Left lobe of liver (tissue), 2 donors: ENCODE measurements around the gene NLK. TPM values are rescaled to one million over a fixed set of nuclear protein-coding genes. Genes with fewer than 3 reads are reported as not detected.

Experiments used
- ATAC-seq: fragments of 200-7000 bp; cut with Tn5 transposase; one replicate; pipeline ENCODE4 v1.9.1; 2020; ENCODE audit warnings: mild to moderate bottlenecking, moderate library complexity
- DNase-seq: peaks from one replicate; pipeline ENCODE4 v3.0.0-alpha.2; 2020; ENCODE audit warnings: low spot score
- total RNA-seq: library from RNA; stranded (reverse); gene quantifications from one replicate; pipeline ENCODE4 v1.2.1, GENCODE V29; 2021
- donor health status: DM: no; HTN: no; CAD: no; lungs with moderate emphysema.
- donor health status: DM: no; HTN: yes; CAD: no.

Gene NLK
- total RNA-seq, 1 donor from 2014 or later = 7.5 TPM

DNA sequence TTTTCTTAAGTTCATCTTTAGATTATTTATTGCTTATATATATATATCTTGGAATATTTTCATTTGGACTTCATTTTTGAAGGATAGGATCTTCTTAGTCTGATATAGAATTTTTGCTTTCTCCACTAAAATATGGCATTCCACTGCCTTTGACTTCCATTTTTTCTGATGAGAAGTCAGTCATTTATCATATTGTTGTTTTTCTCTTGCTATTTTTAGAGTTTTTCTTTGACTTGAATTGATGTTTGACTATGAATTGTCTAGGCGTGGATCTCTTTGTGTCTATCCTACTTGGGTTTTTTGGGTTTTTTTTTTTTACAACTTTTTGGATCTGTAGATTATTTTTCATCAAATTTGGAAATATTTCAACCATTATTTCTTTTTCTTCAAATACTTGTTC is 67.7 kb downstream of the NLK start:
- DNase-seq (no peak), ATAC-seq (no peak)

DNA sequence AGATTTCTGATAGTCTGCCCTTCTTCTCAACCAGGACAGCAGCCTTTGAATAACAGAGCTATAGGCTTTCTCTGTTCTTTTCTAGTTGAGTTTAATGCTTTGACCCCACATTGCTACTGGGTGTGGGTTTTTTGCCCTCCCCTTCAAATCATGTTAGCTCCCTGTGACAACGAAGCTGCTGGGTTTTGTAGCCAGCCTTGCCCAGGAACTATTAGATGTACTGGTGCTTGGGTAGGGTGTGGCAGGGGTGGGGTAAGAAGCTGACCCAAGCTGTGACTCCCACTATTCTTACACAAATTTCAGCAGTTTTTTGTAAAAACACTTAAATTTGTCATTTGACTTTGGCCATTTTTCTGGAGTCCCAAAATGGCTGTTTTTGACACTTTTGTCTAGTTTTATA is 69.7 kb downstream of the NLK start:
- DNase-seq (no peak), ATAC-seq (peak; percentile 26)

DNA sequence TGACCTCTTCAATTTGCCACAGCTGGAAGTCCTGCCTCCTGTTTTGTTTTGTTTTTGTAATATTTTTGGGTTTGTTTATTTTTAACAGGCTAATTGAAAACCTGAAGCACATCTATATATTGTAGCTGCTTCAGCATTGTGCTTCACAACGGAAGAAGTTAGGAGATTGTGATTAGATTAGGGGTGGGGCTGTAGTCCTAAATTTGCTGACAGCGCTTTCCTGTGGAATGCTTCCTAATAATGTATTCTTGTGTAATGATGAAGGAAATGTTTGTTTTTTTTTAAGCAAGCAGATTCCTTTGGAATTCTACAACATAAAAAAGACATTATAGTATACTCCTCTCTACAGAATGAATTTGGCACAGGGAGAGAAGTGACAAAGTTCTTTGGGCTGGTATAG is 70.1 kb downstream of the NLK start:
- peak; percentile 55 for ATAC-seq
- DNase-seq = no peak

DNA sequence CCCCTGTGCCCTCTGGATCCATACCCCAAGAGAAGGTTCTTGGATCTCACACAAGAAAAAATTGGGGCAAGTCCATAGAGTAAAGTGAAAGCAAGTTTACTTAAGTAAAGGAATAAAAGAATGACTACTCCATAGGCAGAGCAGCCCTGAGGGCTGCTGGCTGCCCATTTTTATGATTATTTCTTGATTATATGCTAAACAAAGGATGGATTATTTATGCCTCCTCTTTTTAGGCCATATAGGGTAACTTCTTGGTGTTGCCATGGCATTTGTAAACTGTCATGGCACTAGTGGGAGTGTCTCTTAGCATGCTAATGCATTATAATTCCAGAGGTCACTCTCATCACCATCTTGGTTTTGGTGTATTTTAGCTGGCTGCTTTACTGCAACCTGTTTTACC is 70.8 kb downstream of the NLK start:
- DNase-seq (no peak), ATAC-seq (no peak)

DNA sequence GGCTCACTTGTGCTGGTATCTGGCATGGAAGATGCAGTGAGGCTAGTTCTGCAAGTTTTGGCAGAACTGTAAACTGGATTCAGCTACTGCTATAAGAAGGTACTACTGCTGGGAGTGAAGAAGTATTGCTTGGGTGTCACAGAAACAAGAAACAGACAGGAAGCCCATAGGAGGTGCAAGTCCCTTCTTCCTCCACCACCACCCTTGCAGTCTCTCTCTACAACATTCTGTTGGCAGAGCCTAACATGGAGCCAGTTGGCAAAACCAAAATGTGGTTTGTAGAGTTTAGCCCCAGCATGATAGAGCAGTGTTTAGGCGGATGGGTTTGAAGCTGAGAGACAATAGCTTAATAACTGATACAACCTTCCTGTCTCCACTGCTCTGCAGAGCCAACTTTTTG is 72.6 kb downstream of the NLK start:
- no peak for ATAC-seq

DNA sequence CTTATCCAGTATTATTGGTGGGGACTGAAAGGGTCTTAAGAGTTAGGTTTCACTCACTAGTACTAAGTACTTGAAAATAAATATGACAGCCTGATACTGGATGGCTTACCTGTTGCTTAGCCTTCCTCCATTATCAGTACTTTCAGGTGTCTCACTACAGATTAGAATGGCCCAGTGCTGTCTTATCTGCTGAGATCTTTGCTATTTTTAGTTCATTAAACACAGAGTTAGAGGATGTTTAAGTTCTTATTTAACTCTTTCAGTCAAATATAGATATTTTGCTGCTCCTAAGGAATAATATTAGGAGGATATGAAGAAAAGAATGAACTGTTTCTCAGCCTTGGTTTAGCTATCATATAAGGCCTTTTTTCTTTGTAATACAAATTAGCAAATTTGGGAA is 74.8 kb downstream of the NLK start:
- ATAC-seq (no peak), DNase-seq (no peak)

More for the DNA sequence above, 72.6 kb downstream of the NLK start:
- DNase-seq = no peak

DNA sequence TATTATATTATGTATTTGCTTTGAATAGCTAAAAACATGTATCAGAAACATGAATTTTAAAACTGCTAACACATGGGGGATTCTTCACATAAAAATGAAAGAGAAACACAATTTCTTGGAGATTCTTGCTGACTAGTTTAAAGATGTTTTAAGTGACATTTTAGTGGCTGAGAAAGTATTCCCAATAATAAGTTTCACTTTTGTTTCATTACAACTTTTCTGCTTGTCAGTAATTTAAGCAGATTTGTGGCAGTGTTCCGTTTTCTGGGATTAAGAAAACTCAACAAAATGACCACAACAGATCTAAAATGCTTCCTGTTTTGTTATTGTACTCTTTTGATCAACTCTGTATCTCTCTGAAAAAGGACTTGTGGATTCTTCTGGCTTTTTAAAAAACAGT is 75.9 kb downstream of the NLK start:
- ATAC-seq (peak; percentile 22), DNase-seq (no peak)

DNA sequence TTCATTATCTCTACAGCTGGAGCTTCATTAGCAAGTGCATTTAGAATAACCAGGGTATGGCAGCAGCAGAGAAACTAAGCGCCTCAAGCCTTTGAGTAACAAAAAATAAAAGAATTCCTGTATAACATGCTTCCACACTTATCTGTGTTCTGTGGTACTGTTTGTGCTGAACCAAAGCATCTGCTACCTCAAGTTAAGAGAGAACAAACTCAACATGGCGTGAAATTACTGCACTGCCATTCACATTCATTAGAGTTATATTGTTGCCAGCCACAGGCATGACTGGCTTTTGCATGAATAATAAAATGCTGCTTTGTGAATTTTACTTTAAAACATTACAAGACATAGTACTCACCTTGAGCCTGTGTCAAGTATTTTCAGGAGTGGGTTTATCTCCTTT is 76.6 kb downstream of the NLK start:
- peak; percentile 41 for ATAC-seq
- no peak for DNase-seq

DNA sequence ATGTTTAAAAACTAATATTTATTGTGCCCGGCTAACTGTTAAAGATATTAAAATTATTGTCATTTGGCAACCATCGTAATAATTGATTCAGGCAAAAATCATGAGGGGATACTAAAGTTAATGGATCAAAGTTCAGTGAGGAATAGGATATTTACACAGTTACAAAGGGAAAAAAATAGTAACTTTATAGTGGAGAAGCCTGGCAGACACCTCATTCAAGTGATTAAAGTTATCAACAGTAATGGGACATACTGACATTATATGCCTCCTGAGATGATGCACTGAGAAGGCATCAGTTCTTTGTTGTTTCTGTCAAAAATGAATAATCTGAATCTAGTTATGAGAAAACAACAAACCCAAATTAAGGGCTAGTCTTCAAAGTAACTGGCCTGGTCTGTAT is 77.1 kb downstream of the NLK start:
- ATAC-seq (peak; percentile 40), DNase-seq (no peak)

DNA sequence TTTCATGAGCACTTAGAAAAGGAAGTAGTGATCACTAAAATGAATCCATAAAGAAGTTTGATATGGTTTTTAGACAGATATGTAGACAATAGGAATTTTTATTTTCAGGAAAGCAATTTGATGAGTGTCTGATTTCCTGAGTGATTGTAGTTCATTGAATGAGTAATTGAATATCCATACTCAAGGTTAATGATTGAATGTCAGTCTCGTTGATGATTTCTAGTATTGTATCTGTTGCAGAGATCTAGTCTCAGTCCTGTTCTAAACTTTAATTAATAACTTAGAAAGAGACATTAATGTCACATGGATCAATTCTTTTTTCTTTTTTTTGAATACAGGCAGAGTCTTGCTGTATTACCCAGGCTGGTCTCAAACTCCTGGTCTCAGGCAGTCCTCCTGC is 78.3 kb downstream of the NLK start:
- no peak for ATAC-seq

DNA sequence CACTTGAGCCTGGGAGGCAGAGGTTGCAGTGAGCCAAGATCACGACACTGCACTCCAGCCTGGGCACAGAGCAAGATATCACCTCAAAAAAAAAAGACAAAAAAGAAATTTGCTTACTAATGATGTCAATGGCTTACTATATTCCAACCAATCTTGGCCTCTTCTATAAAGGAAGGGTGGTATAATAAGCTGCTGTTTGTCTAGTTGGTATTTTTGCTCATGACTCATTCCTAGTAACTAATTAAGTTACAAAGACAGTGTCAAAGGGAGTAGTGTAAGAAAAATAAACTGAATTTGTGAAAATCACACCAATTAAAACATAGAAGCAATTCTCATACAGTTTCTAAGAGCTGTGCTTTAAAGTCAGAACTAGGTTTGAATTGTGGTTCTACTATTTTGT is 82.5 kb downstream of the NLK start:
- DNase-seq = no peak
- ATAC-seq = no peak

More for the DNA sequence above, 78.3 kb downstream of the NLK start:
- DNase-seq = no peak

DNA sequence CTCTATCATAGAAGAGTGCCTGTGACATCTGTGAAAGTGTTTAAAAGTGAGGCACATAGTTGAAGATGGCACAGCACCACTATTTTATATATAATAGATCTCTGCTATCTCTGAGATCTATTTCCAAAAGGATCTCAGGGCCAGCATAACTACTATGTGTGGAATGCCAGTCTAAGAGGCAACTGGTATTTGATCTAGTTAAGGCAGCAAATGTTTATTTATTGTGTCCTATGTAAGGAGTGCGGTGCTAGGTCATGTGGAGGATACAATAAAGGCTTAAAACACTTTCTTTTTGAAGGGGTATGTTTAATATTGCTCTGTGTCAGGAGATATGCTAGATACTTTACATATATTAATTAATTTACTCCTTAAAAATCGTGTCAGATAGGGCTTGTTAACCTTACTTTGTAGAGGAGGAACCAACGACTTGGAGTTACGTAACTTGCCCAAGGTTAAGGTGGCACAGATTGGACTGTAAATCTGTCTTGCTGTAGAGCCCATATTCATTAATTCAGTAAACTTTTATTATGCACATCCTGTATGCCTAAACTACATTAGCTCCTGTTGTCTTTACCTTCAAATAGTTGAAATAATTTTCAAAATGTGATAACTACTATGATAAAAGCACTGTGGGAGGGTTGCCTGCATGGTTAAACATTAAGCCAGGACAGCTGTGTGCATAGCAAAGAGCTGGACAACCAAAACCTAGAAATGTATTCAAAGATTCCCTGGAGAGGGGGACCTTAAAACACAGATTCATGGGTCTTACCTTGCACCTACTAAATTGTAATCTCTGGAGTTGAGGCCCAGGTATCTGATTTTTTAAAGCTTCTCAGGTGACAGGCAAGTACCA is 83.3 kb downstream of the NLK start:
- DNase-seq = no peak
- peak; percentile 76 for ATAC-seq

DNA sequence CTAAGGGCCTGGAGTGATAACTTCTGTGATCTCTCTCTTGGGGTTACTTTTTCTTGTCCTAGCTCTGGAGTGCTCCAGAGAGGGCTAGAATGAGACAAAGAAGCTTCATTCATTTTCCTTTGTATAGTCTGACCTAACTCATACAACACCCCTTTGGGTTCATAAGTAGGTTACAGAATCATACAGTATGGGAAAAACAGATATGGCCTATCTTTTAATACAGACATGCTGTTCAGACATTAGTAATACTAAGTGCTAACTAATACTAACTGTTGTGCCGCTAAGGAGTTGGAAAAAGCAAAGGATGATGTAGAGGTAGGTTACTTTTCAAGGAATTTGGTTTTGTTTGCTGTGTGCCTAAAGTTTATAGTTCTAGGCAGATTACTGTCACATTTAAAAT is 84.7 kb downstream of the NLK start:
- ATAC-seq (no peak), DNase-seq (no peak)

DNA sequence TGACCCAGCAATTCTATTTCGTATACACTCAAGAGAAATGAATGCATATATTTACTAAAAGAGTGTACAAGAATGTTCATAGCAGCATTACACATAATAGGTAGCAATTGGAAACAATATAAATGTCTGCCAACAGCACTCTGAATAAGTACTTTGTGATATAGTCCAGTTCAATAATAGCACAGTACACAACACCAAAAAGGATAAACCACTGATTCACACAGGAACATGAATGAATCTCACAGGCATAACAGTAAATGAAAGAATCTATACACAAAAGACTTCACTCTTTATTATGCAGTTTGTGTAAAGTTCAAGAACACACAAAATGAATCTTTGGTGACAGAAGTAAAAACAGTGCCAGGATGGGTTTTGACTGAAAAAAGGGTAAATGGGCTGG is 86.3 kb downstream of the NLK start:
- ATAC-seq = no peak
- no peak for DNase-seq

DNA sequence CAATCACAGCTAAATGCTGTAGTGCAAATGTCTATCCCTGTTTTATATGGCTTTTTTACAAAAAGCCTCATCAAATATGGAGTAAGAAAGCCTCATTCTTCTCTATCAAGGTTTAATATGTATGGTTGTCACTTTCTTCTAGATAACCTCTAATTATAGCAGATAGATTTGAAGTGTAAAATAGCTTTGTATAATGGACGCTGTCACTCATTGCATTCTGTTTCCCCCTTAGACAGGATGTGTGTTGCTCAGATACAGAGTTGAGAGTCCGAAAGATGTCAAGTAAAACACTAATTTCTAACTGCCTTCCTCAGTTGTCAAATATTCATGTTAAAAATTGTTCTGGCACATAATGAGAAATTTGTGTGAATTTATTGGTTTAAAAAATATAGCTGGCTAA is 88.0 kb downstream of the NLK start:
- DNase-seq (no peak), ATAC-seq (no peak)

DNA sequence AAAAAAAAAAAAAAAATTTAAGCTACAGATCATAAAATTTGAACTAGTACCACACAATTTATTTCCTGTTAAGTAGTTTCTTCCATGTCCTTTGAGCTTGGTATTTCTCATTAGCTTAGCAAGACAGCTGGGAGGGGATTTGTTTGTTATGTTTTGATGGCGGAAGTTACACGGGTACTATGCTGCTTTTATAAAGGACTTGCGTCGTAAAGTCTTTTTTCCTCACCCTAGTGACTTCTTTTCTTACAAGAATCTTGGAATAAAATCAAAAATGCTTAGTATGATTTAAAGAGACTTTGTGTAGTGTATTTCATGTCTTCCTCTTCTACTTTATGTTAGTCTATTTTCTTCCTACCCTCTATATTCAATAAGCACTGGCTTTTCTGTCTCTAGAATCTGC is 89.1 kb downstream of the NLK start:
- DNase-seq (no peak), ATAC-seq (no peak)

DNA sequence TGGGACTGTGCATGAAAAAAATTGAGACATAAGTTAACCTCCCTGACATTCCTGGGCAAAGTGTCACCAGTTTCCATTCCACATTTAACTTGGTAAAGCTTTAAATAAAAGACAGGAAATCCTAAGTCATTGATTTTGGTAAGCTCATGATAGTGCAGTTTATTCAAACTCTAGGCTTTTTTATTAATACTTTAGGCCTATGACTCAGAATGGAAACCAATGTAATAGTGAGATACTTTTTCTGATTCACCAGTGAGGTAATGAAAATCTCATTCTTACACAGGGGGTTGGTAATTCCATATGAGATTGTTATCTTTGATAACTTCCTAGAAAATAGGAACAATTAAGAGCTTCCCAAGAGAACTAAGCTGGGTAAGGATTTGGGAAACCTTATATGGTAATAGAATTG is 91.1 kb downstream of the NLK start:
- ATAC-seq = no peak
- no peak for DNase-seq

DNA sequence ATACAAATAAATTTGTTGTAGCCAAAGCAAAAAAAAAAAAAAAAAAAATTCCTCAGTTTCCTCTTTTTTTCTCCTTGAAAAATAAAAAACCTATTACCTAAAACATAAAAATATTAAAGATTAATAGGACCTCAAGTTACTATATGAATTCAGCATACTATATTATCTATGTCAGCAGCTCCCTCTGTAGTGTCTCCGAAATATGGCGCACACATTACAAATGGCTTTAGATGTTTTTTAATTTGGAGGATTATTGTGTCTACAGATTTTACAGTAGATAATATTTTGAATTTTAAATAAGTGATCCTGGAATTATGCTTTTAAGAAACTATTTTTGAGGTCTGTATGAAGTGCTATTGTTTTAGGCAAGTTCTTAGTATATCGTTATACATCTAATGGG is 94.4 kb downstream of the NLK start:
- no peak for DNase-seq
- ATAC-seq = no peak

DNA sequence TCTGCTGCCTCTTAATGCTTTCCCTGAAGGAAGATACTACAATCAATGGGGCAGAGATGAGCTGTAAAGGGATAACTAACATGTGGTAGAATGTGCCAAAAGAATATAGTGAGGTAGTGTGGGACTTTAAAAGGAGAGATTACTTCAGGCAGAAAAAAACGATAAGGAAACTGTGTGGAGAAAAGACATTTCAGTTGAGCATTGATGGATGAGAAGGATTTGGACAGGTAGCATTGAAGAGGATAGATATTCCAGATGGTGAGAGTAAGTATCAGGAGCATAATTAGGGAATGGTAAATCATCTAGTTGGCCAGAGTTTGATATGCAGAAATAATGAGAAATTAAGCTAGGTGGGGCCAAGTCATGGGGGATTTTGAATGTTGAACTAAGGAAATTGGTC is 97.3 kb downstream of the NLK start:
- DNase-seq = no peak
- ATAC-seq = no peak

DNA sequence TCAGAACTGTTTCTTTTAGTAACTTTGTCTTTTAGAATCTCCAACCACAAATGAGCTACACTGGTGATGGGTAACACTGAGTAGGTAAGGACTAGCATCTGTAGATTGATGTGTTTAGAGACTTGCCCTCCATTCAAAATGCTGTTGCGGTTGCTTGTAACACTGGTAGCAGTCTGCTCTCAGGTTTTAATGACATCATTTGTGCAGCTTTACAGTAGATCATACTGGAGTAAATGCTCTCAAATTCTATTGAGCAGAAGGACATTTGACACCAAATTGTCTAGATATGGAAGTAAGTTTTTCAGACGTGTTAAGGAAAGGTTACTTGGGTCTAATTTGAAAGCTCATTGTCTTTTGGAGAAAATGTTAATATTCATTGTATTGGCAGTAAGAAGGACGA is 98.8 kb downstream of the NLK start:
- ATAC-seq (no peak), DNase-seq (no peak)

DNA sequence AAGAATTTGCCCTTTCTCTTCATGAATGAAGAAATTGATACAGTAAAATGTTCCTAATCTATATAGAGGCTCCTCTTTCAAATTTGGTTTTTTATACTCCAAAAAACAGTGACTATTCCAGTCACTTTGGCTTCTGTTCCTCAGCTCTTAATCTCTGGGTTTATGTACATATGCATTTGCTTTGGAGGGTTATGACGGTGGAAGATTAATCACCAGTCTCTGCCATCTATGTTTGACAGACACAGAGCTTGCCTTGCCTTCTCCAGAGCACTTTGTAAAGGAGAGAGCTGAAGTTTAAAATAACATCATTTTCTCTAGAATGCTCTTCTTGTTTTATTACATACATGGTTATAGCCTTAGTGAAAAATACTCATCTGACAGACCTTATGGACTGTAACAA is 99.3 kb downstream of the NLK start:
- ATAC-seq = no peak
- no peak for DNase-seq

DNA sequence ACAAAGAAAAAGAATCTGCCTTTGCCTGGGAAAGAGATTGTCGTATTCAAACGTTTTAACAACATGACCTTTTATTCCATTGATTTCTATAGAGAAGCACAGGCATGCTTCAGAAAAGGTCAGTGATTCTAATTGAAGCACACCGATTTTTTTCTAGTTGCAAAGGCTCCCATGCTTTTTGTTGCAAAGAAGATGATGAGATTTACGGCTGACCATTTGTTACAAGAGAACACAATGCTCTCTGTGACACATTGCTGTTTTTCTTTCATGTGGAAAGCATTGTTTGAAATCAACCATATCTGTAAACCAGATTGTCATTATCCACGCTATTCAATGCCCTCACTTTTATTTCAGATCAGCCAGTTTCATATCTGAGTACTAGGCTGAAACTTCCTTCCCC is 99.8 kb downstream of the NLK start:
- ATAC-seq (no peak), DNase-seq (no peak)

DNA sequence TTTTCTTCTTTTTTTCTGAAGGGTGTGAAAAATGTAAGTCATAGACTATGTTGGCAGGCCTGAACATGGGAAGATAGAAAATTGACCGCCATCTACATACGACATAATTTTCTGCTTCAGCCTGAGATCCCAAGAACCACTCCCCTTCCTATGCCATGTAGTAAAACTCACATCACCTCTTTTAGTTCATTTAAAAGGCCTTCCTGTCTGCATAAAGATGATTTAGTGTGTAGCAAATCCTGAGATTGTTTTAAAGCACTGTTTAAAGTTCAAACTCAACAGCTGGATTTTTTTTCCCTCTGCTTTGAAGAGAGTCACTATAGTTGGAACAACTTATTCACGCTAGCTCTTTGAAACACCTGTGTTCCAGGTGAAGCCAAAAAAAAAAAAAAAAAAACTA is 101.5 kb downstream of the NLK start:
- ATAC-seq = no peak
- no peak for DNase-seq
